AML-193 (cell line): ENCODE results near the gene SLMAP.

Experiments
- DNase-seq, 2 experiments: peaks; one replicate each; lab custom pipeline; 2025; lab: John Stamatoyannopoulos, UW

Gene SLMAP

DNA sequence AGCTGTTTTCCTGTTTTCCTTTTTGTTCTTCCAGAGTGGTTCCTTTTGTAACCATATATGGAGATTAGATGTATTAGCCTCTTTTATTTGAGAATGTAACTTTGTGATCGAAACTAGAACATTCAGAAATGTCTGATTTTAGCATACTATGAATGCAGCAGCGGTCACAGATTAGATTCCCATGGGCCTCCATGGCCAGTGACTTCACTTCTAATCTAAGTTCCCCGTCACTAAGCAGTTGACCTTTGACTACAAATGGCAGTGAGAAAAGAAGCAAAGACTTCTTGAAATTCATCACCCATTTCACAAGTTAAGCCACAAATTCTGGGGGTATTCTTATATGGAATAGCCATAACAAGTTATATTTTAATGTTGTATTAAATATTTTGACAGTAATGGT lies 137.6 kb downstream of the SLMAP start:
- no peak for DNase-seq

DNA sequence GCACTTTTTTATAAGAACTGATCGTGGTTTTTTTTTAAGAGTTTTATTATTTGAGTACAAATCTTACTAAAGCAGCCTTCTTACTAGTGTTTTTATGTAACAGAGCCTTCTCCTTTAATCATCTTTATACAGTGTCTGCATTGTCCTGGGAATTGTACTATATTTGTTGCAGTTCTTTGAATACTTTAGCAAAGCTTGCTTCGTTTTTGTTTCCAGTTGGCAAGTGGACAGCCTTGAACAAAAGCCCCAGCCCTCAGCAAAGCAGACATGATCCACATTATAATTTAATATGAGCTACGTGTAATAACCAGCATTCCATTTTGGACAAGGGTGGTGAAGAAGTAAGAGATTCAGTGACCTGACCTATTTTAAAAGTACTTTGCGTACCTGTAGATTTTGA lies 139.9 kb downstream of the SLMAP start:
- no peak for DNase-seq

DNA sequence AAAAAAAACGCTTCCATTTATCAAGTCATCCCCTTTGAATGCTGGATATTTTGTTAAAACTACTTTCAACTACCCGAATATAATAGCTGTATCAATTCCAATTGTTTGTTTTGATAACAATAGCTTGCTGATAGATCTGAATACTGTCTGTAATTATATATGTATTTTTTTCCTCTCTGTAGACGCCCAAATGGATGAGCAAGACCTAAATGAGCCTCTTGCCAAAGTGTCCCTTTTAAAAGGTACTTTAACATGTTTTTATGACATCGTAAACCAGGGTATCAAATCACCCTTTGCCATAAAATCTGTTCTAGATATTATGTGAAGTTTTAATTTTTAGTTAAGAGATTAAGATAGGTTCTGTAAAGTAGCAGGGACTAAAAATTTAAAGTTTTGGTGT lies 140.6 kb downstream of the SLMAP start:
- DNase-seq = no peak

DNA sequence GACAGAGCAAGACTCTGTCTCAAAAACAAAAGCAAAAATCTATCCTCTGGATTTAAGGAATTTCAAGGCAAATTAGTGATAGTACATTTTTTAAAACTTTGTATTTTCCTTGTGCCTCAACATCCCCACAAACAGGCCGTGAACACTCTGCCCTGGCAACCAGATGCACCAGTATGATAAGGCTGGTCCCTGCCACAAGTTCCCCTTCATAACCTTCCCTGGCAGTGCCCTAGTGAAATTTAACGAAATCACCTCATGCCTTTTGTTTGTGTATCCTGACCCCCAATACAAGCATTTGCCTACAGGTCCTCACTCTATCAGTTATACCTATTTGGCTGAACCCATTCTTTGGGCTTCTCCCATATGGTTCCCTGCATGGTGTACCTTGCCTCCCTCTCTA lies 144.7 kb downstream of the SLMAP start:
- DNase-seq = no peak

DNA sequence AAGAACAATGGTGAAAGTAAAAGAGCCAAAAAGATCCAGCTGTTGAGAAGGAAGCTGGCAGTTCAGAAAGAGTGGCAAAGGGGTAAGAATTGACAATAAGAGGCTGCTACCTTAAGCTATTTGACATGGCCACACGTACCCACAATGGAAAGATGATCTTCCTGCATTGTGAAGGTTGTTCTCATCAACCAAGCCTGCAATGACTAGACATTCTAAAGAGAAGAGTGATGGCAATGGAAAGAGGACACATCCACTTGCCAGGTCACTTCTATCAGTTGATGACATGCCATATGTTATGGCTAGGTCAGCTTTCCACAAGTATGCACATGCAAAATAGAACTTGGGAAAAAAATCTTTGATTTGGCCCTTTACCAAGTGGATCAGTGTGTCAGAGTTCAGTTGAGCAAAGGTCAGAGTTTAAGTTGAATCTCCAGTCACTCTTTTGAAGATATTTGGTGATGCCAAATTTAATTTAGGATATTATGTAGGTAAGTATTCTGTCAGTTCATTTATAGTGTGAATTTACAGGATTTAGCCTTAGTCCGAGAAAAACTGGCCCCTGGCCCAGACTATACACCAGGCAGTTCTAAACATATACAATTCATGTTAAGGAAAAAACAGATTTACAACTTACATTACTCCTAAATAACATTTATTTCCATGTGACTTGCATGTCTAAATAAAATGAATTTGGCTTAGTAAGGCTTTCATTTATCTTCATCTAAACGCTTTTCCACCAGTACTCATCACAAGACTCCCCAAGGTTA lies 147.2 kb downstream of the SLMAP start:
- DNase-seq = no peak

DNA sequence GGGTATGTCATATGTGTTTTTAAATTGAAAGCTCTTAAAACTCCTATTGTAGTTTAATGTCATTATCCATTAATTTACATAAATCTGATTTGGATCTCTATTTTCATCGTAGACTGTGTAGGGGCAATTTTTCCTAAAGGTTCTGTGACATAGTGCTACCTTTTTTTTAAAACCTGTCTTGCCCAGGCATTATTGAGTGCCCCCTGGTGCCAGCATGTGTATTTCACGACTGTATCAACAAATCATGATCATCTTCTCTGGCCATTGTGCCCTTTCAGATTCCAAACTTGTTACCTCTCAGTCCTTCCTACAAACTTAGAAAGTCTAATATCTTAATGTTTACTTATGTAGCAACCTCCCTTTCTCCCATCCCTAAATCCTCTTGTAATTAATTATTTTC lies 154.9 kb downstream of the SLMAP start:
- DNase-seq = peak; percentile 11 to 51

DNA sequence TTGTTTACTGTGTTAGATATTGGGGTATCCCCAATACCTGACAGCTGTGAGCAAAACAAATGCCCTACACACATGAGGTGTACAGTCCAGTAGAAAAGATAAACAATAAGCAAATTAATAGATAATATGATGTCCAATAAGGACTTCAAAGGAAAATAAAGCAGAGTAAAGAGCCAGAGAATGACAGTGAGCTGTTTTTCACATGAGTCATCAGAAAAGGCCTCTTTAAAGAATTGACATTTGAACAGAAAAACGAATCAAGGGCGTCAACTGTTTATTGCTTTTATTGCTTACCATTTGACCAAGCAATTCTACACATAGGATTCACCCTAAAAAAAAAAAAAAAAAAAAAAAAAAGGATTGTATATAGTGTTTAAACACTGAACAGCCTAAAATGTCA lies 155.5 kb downstream of the SLMAP start:
- no peak for DNase-seq

DNA sequence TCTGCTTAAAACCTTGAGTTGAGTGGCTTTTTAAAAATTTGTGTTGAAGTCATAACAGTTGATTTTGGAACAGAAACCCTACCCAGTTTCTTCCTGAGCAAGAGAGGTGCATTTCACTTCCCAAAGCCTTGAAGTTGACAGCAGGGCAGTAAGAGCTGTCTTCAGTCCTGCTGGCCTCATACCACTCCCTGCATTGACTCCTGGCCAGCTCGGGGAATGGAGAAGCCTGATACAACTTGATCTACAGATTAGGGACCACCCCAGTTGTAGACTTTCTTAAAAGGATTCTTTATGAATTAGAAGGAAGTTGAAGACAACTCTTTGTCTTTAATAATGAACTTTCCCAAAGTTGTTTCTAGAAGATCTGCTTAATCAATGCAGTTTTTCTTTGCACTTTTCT lies 161.5 kb downstream of the SLMAP start:
- DNase-seq = no peak

DNA sequence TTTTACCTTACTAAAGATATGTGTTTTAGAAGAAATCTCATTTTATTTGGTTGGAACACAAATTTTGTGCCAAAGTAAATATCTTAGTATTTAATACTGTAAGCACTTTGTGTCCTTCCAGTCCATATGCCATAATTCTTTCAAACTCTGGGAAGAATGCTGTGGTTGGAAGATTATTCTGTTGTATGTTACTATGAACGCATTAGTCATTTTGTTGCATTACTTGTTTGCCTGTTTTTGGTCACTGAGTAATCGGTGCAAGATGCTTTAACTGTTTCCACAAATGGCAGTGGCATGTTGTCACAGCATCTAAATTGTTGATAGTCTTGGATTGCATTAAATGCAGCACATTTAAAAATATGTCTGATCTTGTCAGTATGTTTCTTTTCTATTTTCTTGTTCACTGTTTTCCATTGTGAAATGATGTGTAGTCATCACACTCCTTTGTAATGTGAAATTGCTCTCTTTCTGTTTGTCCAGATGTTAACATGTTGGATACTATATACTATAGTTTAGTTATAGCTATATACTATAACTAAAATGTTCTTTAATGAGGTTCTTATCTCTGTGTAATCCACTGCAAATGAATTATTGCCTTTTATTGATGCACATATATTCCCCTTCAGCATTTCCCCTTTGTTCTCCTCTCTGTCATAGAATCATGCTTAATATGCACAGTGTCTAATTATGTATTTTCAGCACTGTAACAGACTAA lies 162.2 kb downstream of the SLMAP start:
- DNase-seq = no peak

DNA sequence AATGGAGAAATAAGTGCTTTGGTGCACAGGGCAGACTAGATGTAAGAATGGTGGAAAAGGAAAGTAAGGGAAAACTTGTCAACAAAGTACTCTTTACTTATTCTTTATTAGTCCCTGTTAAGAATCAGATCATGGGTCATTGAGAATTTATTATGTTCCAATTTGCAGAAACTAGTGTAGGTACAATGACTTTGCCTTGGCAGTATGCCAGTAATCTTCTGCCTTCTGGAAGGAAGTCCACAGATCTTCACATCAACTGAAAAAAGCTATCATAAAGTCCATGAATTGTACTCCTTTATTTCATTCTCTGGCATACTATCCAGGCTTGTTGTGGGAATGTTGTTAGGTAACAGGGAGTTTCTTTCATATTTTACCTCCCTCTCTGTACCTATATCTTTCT lies 163.9 kb downstream of the SLMAP start:
- DNase-seq = peak in 1 of 2 experiments; percentile 20

DNA sequence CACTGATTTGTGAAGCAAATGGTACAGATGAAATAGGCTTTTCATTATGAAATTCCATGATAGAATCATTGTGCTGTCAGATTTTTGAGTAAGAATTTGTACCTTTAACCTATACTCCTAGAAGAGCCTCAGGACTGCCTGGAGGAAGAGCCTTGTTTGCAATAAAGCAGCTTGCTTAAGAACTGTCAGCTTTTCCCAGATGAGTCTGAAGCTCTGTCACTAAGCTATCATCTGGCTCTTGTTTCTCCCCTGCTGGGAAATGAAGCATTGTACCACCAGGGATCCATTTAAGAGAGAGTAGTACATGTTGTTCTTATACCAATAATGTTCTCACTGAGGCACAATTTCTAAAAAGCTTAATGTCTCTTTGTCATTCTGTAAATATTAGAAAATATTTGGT lies 167.0 kb downstream of the SLMAP start:
- DNase-seq = no peak

DNA sequence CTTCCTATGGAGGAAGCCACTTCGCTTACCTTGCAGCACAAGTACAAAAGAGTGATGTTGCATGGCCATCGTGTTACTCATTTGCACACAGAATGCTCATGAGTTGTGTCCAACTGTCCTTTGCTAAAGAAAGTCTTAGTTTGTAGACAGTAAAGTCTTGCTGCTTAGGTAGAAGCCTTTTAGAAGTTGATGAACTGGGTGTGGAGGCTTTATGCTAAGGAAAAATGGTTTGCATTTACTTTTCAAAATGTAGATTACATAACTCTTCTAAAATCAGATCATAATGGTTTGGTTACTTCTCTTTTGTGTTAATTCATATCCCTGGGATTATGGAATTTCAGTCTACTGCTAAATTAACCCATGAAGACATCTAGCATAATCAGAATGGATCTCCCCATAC lies 167.6 kb downstream of the SLMAP start:
- DNase-seq = no peak

DNA sequence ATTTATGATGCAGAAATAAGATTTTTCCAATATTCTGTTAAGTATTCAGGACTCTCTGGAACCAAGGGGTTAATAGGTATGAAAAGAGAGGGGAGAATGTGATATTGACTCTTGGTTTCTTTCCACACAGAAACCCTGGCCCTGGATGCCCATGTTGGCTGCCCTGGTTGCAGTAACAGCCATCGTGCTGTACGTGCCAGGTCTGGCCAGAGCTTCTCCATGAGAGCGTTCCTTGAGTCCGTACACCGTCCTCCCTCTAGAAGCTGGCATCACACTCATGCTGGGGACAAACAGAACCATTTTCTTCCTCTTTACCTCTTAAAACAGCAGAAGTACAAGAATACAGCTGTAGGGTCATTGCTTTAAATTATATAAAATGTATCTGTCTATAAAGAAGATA lies 171.1 kb downstream of the SLMAP start:
- DNase-seq = no peak

DNA sequence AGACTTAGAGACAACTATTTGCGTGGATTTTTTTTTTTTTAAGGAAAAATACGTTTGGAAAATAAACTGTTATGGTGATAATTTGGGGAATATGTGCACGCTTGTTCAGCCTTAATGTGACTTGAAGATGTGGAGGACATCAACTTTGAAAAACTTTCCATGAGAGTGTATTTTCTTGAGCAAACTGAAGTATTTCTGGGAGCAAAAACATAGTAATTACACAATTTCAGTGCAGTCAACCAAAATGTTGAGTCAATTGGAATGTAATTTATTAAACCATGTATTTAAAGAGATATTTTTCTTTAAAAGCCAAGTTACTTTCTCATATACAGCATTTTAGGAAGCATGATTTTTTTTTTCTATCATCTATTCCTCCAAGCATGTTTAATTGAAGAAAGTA lies 171.8 kb downstream of the SLMAP start:
- no peak for DNase-seq

DNA sequence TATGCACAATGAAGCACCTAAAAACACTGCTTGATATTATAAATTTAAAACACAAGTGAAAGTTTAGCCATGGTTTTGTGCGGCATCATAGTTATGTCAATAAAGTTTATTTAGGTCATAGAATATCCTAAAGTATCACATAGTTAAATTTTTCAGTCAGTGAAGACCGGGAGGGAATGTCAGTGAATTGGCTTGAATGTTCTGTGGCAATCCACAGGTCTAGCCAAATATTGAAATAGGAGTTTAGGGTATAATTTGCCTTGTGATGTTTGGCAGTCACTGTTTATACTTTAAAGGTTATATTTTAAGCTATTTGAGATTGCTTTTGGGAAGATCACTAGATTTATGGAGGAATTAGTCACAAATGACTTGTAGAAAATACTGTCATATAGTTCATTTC lies 172.4 kb downstream of the SLMAP start:
- peak in 1 of 2 experiments; percentile 9 for DNase-seq

DNA sequence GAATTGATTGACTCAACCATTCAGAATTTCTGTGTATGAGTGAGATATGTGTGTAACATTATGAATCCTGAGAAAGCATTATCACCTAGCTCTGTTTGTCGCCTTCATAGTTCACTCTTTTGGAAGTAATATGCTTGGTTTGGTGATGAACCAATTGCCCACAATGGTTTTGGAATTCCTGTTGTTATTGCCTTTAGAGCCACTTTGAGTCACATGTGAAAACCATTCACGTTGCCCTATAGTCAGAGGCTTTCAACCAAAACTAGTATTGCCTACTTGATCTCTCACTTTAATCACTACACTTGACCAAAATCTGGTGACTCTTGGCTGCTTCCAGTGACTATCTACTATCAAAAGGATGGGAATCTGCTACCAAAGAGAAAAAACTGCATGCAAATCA lies 173.9 kb downstream of the SLMAP start:
- DNase-seq = no peak

DNA sequence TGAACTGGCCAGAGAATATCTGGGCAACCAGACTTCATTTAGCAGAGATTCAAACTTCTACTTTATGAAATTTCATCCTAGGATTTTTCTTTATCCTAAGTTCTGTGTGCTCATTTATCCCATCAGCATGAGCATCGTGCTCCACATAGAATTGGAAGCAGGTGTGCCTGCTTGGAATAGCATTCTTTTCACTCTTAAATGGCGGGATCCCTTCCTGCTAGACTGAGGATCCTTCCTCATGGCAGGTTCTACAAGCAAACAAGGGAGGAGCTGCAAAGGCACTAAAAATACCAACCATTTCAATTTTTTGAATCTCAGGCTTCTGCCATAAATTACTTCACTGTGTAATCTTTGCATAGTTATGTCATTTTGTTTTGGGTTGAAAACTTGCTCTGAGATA lies 177.5 kb downstream of the SLMAP start:
- DNase-seq = no peak

DNA sequence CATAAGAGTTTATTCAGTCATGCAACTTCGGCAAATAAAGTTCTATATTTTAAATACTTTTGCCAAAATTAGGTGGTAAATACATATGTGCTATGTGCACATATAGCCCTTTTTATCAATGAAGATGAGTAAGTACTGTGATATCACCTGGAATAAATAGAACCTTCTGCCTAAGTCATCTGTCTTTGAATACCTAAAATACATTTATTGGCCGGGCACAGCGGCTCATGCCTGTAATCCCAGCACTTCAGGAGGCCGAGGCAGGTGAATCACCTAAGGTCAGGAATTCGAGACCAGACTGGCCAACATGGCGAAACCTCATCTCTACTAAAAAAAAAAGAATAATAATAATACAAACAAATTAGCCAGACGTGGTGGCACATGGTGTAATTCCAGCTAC lies 178.3 kb downstream of the SLMAP start:
- DNase-seq = no peak

DNA sequence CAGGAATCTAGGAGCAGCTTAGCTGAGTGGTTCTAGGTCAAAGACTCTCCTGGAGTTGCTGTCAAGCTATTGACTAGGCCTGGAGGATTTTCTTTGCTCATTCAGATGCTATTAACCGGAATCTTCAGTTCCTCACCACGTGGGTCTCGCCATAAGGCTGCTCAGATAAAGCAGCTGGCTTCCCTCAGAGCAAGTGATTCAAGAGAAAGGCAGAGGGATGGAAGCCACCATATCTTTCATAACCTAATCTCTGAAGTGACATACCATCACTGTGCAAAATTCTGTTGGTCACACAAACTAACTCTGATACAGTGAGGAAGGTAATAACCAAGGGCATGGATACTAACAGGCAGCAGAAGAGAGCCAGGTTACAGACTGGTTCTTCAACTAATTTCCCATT lies 179.4 kb downstream of the SLMAP start:
- DNase-seq = no peak

DNA sequence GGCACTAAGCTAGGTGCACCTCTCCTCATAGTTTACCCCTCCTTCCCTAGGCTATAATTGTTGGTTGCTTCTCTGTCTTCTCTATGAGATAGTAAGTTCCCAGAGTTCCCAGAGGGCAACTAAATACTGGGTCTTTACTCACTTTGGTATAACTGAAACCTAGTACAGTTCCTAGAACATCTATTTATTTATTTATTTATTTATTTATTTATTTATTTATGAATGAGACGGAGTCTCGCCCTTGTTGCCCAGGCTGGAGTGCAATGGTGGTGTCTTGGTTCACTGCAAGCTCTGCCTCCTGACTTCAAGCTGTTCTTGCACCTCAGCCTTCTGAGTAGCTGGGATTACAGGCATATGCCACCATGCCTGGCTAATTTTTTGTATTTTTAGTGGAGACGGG lies 181.0 kb downstream of the SLMAP start:
- DNase-seq = no peak

DNA sequence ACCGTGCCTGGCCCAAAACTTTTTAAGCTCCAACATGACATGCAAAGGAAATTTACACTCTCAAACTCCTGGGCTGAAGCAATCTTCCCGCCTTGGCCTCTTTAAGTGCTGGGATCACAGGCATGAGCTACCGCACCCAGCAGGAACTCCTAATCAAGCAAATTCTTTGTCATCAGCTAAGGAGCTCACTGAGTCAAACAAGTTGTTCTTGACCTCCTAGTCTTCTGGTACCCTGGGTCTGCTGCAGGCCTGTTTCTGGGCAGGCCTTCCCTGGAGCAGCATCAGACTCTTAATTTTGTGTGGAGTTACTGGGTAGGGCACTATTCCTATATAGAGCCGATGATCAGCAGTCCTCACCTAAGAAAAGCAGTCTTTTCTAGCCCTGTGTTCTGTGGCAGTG lies 183.7 kb downstream of the SLMAP start:
- no peak for DNase-seq

DNA sequence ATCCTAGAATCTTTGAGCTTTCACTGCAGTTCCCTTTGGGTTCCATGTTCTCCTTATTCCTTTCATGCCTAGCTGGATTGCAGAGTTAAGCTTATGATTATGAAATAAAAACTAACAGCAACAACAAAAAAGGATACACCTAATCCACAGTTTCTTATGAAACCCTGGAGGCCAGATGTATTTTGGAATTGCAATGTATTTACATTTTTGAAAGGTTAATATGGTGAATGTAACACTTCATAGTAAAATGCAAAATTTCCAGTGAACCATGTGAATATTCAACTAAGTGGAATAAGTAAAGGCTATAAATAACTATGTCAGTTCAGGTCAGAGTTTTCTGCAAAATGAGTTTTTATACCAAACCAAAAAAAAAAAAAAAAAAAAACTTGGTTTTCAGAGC lies 186.3 kb downstream of the SLMAP start:
- DNase-seq = no peak

DNA sequence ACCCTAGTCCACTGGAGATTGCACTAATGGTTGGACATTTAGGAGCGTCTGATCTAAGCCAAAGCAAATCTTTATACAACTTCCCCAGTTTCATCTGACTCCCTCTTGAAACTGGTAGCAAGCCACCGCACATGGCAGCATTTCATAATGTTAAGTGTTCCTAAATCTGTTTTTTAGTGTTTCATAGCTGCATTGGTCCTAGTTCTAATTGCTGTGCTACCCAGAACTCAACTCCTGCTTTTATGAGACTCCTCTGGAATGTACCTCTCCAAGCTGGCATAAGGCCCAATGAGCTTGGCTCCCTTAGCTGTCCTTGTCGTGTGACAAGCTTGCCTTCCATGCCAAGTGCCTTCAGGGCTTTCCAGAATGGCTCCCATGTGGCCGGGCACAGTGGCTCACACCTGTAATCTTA lies 186.8 kb downstream of the SLMAP start:
- no peak for DNase-seq
